Stimulated activated CD4-positive, alpha-beta T cell treated with anti-CD3 and anti-CD28 coated beads, Interleukin-1b, Interleukin-23, amount 100 ng/mL, for 4 hours (primary cell): ENCODE data around the gene CTDSP1.

Experiments
- DNase-seq, 2 donors: peaks; one replicate each; pipeline ENCODE4 v3.0.0-alpha.2; 2020; ENCODE audit warnings: low read depth in 2 of 2

Gene CTDSP1

DNA sequence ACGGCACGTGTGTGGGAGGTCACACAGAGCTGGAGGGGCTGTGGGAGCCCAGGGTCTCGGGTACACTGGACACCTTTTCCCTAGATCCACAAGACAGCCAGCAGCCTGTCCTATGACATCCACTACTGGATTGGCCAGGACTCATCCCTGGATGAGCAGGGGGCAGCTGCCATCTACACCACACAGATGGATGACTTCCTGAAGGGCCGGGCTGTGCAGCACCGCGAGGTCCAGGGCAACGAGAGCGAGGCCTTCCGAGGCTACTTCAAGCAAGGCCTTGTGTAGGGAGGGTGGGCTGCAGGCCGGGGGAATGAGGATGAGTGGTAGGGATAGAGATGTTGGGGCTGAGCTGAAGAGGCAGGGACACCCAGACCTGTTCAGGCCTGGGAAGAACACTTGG, 25.9 kb downstream of the CTDSP1 start:
- no peak for DNase-seq

DNA sequence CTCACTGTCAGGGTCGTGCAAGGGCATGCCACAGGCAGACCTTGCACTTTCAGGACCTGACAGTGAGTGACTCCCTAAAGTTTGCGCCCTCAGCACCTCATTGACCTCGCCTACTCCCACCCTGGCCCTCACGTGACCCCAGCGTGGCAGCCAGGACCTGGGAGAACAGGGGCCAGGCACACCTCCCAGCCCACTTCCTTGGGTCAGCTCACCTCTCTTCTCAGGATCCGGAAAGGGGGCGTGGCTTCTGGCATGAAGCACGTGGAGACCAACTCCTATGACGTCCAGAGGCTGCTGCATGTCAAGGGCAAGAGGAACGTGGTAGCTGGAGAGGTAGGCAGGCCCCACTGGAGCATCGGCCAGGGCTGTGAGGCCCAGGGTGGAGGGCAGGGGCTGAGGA, 28.1 kb downstream of the CTDSP1 start:
- DNase-seq = no peak

DNA sequence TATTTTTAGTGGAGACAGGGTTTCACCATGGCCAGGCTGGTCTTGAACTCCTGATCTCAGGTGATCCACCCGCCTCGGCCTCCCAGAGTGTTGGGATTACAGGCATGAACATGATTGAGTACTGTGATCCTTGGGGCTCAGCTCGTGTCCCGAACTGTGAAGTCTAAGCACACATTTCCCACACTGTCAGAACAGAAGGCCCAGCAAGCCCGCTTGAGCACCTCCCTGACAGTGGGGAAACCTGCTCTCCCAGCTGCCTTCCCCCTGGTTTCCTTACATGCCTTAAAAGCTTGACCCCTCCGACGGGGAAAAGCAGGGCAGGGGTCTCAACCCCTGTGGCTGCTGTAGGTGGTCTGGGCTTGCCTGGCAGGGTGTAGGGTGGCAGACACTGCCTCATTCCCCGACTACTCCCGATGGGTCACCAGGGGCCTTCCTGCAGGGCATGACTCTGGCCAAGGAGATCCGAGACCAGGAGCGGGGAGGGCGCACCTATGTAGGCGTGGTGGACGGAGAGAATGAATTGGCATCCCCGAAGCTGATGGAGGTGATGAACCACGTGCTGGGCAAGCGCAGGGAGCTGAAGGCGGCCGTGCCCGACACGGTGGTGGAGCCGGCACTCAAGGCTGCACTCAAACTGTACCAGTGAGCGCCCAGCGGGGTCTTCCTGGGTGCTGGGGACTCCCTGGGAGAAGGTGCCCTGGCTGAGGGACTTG, 29.3 kb downstream of the CTDSP1 start:
- DNase-seq = no peak

DNA sequence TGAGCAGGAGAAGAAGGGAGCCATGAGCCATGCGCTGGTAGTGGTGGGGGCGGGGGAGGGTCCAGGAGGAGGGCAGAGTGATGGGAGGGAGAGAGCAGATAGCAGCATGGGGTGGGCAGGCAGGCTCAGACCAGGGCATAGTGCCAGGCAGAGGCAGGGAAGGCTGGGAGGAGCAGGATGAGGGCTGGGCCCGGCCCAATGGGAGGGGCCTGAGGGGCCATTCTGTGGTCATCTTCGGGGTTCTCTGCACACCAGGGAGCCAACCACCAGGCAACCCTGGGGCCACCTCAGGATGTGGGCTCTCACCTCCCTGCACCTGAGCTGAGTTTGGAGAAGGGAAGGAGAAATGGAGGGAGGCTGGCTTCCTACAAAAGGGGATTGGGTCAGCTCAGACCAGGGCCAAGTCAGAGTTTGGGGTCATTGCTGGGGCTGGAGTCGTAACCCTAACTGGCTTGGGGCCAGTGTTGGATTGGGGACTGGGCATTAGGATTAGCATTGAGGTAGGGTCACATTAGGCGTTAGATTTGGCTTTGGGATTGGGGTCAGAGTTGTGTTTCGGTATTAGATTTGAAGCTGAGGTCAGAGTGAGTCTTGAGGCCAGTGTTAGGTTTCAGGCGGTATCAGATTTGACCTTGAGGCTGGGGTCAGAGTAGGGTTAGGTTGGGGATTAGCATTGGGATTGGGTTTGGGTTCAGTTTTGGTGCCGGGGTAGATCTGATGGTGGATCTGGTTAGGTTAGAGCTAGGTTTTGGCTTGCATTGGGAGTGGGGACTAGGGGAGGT, 30.4 kb downstream of the CTDSP1 start:
- no peak for DNase-seq

DNA sequence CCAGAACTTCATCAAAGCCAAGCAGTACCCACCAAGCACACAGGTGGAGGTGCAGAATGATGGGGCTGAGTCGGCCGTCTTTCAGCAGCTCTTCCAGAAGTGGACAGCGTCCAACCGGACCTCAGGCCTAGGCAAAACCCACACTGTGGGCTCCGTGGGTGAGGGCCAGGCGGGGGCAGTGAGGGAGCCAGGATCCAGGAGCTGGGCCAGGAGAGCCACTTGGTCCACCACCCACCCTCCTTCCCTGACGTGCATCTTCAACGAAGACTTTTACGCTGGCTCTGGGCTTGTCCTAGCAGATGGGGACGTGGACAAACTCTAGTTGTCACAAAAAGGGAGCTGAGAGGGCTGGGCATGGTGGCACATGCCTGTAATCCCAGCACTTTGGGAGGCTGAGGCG, 31.1 kb downstream of the CTDSP1 start:
- no peak for DNase-seq

DNA sequence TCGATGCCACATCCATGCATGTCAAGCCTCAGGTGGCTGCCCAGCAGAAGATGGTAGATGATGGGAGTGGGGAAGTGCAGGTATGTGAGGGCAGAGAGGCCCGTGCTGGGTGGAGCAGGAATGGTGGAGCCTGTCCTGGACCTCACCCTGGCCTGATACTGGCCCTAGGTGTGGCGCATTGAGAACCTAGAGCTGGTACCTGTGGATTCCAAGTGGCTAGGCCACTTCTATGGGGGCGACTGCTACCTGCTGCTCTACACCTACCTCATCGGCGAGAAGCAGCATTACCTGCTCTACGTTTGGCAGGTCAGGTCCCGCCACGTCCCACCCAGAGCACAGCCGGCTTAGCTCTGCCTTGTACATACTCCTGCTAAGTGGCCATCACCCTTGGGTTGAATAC, 32.2 kb downstream of the CTDSP1 start:
- no peak for DNase-seq

DNA sequence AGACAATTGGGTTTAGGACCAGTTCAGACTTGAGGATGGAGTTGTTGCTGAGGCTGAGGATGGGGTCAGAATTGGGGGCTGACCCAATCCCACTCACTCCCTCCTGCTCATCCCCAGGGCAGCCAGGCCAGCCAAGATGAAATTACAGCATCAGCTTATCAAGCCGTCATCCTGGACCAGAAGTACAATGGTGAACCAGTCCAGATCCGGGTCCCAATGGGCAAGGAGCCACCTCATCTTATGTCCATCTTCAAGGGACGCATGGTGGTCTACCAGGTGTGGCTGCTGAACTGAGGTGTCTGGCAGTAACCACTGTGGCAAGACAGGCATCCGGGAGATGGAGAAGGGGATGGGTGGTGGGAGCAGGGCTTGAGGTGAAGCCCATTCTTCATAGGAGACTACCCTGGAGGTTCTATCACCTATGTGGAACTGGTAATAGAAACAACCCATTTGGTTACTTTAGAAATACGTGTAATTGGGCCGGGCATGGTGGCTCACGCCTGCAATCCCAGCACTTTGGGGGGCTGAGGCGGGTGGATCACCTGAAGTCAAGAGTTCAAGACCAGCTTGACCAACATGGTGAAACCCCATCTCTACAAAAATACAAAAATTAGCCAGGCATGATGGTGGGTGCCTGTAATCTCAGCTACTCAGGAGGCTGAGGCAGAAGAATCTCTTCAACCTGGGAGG, 33.2 kb downstream of the CTDSP1 start:
- no peak for DNase-seq

DNA sequence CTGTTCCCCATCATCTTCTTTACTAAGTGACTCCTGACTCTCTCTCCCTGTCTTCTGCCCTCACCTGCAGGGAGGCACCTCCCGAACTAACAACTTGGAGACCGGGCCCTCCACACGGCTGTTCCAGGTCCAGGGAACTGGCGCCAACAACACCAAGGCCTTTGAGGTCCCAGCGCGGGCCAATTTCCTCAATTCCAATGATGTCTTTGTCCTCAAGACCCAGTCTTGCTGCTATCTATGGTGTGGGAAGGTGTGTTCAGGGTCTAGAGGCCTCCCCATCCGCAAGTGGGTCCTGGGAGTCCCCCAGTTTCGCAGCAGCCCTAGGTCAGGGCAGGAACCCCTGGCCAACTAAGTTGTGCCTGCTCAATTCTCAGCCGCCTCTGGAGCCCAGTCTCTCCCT, 34.8 kb downstream of the CTDSP1 start:
- DNase-seq = no peak

DNA sequence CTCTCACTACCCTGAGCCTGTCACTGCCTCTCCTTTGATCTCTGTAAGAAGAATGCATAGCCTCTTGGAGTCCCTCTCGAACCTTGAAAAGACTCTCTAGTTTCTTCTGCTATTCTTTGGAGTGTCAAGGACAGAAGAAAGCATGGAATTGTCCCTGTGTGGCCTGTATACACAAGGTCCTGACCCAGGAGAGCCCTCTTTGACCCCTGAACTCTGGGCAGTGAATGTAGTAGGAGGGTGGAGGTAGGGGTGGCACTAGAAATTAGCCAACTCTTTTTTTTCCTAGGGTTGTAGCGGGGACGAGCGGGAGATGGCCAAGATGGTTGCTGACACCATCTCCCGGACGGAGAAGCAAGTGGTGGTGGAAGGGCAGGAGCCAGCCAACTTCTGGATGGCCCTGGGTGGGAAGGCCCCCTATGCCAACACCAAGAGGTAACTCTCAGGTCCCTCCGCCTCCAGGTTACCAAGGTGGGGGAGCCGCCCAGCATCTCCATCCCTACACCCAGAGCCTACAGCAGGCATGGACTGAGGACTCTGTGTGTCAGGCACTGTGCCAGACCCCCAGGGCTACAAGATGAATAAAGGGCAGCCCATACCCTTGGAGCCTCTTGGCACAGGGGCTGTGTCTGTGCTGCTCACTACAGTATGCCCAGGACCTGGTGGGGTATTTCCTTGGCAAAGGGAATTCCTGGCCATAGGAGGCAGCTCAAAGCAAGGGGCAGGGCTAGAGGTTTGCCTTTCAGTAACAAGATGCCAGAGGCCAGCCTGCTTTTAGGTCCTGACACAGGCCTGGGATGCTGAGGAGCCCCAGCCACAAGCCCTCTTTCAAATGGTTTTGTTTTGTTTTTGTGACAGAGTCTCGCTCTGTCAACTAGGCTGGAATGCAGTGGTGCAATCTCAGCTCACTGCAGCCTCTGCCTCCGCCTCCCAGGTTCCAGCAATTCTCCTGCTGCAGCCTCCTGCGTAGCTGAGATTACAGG, 35.6 kb downstream of the CTDSP1 start:
- DNase-seq = no peak

DNA sequence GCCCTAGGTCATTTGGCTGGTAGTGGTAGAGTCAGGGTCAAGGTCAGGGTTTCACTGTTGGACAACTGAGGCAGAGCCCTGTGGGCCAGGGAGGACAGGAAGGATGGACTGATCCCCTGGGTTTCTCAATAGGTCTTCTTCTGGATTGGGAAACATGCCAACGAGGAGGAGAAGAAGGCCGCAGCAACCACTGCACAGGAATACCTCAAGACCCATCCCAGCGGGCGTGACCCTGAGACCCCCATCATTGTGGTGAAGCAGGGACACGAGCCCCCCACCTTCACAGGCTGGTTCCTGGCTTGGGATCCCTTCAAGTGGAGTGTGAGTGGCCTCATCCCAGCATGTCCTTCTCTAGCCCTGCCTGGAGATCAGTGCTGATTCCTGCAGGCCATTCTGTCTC, 37.3 kb downstream of the CTDSP1 start:
- DNase-seq = no peak

DNA sequence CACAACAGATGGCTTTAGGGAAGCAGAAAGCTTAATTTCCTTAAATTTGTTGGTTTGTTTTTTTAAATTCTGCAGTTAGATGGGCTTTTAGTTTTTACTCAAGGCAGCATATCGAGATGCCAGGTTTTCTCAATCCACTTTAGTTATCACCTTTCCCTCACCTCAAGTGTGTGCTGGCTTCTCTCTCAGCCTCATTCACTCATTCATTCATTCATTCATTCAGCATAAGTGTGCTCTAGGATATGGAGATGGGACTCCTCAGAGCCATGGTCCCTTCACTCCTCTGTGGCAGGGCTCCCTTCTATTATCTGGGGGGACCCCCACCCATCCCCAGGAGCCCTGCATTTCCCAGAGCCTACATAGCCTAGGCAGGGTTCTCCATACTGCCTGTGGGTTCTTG, 38.3 kb downstream of the CTDSP1 start:
- no peak for DNase-seq

DNA sequence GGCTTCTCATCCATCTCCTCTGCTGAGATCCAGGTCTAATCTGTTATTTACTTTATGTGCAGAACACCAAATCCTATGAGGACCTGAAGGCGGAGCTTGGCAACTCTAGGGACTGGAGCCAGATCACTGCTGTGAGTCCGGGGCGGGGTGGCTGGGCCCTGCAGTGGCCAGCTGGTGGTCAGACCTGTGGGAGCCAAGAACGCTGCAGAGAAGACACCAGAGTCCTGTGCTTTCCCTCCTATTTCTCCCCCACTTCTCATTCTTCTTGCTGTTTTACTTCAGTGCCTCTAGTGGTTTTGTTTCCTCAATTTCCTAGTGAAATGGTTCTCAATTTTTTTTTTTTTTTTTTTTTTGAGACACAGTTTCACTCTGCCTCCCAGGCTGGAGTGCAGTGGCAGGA, 38.9 kb downstream of the CTDSP1 start:
- DNase-seq = no peak

DNA sequence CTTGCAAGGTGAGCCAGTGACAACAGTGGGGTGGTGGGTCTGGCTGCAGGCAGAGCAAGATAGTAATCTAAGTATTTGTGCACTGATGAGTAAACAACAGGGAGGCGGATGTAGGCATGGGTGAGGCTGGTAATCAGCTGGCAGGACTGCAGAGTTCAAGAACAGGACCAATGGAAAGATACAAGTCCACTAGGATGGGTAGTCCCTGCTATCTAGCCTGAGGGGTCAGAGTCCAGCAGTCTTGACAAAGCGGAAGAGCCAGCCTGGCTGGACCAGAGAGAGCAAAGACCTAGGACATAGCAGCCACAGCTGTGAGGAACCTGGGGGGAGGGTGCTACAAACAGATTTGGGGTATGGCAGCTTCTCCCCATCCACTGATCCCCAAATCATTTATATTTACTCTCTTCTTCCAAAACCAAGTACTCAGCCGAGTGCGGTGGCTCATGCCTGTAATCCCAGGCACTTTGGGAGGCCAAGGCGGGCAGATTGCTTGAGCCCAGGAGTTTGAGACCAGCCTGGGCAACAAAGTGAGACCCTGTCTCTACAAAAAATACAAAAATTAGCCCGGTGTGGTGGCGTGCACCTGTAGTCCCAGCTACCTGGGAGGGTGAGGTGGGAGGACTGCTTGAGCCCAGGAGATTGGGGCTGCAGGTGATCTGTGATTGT, 45.2 kb downstream of the CTDSP1 start:
- DNase-seq = no peak

DNA sequence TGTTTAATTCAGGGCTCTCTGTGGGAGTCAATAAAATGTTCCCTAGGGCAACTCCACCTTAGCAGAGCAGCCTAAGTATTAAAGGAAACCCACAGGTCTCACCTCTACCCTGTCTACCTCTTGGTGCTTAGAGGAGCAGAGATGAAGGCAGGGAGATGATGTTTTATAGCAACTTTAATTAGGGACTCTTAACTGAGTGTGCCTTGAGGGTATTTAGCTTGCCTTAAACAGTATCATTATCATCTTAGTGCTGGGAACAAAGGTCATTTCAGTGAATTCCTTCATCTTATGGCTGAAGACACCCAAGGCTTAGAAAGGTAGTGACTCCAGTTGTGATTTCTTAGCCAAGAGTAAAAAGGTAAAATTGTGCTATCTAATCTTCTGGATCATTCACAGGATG, 45.9 kb downstream of the CTDSP1 start:
- DNase-seq = no peak

DNA sequence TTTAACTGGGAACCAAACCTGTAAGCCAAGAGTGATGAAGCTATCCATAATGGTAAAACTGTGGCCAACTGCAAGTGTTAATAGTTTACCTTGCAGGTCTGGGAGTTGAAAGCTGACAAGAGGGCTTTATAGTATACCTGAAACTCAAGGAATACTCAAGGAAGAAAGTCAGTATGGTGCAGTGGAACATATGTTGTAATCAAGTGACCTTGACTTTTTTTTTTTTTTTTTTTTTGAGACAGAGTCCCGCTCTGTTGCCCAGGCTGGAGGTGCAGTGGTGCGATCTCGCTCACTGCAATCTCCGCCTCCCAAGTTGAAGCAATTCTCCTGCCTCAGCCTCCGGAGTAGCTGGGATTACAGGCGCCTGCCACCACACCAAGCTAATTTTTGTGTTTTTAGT, 46.9 kb downstream of the CTDSP1 start:
- no peak for DNase-seq

DNA sequence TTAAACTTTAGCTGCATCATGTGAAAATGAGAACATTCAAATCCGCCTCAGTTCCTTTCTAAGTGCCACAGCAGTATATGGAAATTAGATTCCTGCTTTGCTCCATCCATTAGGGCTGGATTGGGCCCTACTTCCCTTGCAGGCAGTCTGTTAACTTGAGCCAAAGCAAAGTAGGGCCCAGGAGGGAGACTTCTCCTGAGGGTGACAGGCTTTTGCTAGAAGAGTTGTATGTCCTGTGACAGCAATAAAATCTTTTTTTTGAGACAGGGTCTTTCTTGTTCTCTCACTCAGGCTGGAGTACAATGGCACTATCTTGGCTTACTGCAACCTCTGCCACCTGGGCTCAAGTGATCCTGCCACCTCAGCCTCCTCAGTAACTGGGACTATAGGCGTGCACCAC, 47.4 kb downstream of the CTDSP1 start:
- DNase-seq = no peak

DNA sequence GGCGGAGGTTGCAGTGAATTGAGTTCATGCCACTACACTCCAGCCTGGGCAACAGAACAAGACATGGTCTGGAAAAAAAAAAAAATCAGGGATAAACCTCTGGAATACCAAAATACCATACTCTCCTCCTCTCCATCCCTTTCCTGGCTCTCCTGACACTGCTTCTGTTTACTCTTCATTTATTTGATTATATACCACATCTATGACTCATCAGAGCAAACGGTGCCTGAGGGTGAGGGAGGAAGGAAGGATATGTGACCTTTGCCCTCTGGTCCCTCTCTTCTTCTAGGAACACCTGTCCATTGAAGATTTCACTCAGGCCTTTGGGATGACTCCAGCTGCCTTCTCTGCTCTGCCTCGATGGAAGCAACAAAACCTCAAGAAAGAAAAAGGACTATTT, 49.3 kb downstream of the CTDSP1 start:
- DNase-seq = no peak

DNA sequence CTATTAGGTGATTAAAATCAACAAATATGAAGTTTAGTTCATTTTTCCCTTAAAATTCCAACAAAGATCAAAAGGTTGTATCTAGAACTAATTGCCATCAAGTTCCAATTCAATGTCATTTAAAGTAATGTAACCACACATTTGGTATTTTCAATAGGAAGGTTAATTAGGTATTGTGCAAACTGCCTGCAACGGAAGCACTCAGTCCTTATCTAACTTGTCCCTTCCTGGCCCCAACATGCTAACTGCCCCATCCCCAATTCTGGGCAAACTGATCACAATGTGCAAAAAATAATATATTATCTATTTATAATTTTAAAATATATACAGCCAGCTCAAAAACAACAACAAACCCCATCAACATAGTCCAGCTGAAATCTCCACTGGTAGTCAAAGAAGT, 52.4 kb downstream of the CTDSP1 start:
- DNase-seq = no peak
